ENCODE data around the gene TEDC1.

Gene TEDC1

GRCh38 chr14:105525326-105525725 lies 34.3 kb downstream of the TEDC1 start:
- no peak for DNase-seq (ENCODE audit: low read depth)

GRCh38 chr14:105525861-105526775 lies 35.1 kb downstream of the TEDC1 start, which contains the start of gene TMEM121:
TMEM121 (plus strand) TSS chr14:105526583; CDS start chr14:105528835, 2,252 bp downstream.
- DNase-seq (ENCODE audit: low read depth): peak; percentile 14

GRCh38 chr14:105526776-105527380 lies 35.8 kb downstream of the TEDC1 start:
- no peak for DNase-seq (ENCODE audit: low read depth)

DNA sequence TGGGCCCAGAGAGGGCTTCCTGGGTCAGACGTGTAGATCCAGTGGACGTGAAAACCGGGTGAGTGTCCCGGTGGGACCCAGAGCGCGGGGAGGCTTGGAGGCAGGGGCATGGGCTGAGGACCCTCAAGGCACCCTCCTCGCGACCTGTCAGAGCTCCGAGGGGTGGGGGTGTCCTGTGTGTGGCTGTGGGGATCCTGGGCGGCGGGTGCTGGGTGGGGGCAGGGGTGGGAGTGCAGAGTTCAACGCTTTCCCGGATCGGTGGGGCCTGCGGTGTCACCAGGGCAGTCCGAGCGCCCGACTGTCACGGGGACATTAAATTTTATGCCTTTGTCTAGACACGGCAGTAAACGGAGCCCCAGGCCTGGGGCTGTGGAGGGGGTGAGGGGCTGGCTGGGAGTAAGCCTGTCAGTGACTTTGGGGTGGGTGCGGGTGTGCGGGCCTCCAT lies 36.4 kb downstream of the TEDC1 start:
- no peak for DNase-seq (ENCODE audit: low read depth)

GRCh38 chr14:105527826-105528585 lies 37.0 kb downstream of the TEDC1 start:
- peak; percentile 79 for DNase-seq (ENCODE audit: low read depth)

DNA sequence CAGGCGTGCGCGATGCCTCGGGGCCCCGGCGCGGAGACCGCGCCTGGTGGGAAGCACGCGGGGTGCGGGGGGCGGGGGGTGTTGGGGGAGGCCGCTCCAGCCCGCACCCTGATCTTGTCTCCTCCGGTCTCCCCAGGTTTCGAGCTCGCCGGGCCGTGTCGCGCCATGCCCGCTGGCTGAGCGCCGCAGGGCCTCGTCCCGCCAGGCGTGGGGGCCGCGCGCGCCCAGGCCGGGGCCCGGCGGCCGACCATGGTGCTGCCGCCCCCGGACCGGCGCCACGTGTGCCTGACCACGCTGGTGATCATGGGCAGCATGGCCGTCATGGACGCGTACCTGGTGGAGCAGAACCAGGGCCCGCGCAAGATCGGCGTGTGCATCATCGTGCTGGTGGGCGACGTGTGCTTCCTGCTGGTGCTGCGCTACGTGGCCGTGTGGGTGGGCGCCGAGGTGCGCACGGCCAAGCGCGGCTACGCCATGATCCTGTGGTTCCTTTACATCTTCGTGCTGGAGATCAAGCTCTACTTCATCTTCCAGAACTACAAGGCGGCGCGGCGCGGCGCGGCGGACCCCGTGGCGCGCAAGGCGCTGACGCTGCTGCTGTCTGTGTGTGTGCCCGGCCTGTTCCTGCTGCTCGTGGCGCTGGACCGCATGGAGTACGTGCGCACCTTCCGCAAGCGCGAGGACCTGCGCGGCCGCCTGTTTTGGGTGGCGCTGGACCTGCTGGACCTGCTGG lies 37.7 kb downstream of the TEDC1 start:
- DNase-seq (ENCODE audit: low read depth): no peak

GRCh38 chr14:105529319-105529568 lies 38.2 kb downstream of the TEDC1 start:
- DNase-seq (ENCODE audit: low read depth): no peak

DNA sequence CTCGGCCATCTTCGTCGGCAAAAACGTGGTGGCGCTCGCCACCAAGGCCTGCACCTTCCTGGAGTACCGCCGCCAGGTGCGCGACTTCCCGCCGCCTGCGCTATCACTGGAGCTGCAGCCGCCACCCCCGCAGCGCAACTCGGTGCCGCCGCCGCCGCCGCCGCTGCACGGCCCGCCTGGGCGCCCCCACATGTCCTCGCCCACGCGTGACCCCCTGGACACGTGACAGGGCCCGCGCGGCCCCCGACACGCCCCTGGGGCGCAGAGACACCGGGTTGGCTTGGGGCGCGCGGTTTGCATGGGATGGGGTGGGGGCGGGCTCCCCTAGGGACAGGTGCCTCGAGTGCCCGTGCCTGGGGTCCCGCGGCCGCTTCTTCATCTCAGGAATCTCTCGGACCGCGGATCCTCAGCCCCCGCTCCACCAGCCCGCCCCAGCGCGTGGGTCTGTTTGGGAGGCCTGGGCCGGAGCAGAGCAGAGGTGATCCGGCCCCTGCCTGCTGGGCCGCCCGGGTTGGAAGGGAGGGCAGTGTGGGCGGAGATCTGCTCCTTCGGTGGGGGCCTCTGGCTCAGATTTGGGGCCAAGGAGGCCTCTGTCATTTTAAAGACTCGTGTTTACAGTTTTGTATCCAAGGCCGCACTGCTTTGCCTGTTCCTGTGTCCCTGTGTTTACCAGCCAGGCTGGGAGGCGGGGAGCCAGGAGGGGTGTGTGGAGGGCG lies 38.7 kb downstream of the TEDC1 start:
- DNase-seq (ENCODE audit: low read depth): no peak

- no peak for DNase-seq (ENCODE audit: low read depth)
Observed at GRCh38 chr14:105530285-105531087, 39.4 kb downstream of the TEDC1 start.

DNA sequence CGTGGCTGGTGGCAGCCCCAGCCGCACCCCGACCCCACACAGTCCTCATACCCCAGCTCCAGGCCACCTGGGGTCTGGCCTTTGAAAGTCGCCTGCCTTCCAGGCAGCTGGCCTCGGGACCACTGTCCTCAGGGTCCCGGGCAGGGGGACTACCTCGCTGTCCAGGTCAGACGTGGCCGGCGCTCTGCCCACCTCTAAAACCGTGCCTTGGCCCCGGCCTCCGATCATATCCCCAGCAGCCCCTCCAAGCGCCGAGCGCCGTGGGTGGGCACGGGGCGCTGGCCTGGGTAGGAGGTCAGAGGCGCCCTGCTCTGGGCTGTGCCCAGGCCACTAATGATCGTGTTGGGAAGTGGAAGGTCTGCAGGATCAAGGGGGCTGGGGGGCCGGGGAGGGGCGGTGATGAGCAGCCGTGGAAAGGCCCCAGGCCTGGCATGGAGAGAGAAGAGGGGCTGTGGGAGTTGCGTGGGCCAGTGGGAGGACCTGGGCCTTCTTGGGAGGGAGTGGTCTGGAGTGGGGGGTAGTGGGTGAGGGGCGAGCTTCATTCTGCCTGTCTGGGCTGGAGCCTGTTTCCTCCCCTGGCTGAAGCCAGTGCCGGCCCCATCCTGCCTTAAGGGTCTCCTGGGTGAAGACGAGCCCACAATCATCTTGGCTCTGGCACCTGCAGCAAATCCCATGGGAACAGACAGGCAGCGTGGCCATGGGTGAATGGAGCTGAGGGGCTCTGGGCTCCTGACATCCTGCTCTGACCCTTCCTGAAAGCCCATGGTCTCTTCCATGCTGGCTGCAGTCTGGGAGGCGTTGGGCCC lies 40.2 kb downstream of the TEDC1 start:
- DNase-seq (ENCODE audit: low read depth): no peak

DNA sequence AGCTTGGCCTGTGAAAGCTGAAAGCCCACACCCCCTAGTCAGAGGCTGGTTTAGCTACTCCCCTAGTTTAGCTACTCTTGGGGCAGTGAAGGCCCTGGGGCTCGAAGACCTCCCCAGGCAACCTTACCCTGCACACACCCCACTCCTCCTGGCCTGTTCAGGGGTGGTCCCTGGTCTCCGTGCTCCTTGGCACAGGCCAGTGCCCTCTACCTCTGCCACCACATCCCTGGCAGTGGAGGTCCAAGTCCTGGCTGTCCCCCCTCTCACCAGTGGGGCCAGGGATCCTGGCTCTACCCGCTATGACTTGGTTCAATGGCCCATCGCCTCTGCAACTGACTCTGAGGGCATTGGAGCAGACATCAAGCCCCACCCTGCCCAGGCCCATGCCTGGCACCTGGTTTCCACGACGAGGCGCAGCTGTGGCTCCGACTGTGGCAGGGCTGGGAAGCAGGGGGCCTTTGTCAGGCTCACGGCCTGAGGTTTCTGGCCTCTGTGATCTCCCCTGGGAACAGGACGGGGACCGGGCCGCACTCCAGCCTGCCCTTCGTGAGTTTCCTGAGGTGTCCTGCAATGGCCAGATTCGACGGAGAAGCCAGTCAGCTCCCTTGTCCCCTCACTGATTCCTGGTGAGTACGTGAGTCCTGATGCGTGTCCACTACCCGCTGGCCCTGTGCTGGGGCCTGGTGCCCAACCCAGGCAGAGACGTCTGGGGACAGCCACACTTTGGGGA lies 41.0 kb downstream of the TEDC1 start:
- DNase-seq (ENCODE audit: low read depth): no peak

DNA sequence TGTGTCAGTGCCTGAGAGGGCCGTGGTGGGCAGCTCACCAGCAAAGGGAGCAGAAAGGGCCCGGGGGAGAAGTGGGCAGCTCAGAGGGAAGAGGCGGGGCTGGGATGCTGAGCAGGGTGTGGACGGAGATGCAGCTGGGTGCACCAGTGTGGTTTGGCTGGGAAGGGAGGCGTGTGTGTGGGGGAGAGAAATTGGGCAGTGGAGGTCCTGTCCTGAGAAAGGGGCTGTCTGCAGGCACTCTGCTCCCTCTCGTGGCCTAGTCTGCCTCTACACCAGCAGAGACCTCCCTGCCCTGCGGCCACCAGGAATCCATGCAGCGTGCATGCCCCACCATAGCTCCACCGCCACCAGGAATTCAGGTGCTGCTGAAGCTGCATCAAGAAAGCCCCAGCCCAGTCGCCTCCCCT lies 41.7 kb downstream of the TEDC1 start:
- peak; percentile 53 for DNase-seq (ENCODE audit: low read depth)

GRCh38 chr14:105533391-105533790 lies 42.3 kb downstream of the TEDC1 start:
- DNase-seq (ENCODE audit: low read depth): no peak

DNA sequence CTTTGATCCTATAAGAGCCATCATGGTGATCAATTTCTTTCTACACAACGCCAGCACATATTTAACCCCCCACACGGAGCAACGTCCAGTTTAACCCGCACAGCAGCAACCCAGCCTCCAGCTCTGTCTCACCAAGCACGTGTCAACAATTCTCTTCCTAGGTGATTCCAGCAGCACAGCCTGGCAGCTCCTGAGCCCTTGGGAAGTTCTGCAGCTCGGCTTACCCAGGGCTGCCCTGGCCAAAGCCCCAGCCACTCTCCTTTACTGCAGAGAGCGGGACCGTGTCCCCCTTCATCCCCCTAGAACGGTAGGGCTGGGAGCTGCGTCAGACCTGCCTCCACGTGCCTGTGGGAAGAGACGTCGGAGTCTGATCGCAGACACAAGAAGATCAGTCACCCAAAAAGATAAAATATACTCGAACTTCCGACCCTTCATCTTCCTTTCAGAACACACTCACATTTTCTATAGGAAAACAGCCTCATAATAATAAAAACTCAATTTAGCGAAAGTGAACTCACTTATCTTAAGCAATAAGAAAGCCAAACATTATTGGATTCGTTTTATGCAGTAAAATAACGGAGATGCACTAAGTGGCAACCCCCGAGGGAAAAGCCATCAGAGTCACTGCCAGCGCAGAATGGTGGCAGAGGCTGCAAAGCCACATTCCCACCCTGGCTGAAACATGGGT lies 42.9 kb downstream of the TEDC1 start:
- DNase-seq (ENCODE audit: low read depth): no peak

DNA sequence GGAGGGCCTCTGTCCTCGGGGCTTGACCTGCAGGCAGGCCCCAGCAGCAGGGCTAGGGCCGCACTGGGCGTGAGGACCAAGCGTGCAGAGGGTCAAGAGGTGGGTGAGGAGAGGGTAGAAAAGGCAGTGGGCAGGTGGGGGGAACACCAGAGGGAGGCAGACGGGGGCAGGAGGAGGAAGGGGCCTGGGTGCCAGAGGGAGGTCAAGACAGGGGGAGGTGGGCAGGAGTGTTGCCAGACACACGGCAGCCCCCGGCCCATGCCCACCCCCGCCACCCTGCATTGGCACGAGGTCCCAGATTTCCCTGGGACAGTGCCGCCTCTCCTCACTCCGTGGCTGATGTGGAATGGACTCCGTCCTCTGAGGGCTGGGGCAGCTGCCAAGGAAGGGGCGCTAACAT lies 43.5 kb downstream of the TEDC1 start:
- DNase-seq (ENCODE audit: low read depth): no peak

DNA sequence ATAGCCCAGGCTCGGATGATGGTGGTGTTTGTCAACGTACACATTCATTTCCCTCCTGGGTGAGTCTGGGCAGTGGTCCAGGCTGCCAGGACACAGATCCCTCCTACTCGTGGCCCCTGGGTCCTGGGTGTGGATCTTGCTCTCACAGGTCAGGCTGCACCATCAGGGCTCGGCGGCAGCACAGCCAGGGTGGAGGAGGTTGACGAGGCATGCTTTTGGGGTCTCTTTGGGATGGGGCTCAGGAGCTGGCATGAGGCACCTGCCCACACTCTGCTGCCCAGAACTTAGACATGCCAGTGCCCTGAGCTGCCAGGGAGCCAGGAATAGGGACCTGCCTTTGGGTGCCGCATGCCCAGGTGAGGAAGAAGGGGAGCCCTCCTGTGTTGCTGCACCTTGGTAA lies 45.0 kb downstream of the TEDC1 start:
- no peak for DNase-seq (ENCODE audit: low read depth)

DNA sequence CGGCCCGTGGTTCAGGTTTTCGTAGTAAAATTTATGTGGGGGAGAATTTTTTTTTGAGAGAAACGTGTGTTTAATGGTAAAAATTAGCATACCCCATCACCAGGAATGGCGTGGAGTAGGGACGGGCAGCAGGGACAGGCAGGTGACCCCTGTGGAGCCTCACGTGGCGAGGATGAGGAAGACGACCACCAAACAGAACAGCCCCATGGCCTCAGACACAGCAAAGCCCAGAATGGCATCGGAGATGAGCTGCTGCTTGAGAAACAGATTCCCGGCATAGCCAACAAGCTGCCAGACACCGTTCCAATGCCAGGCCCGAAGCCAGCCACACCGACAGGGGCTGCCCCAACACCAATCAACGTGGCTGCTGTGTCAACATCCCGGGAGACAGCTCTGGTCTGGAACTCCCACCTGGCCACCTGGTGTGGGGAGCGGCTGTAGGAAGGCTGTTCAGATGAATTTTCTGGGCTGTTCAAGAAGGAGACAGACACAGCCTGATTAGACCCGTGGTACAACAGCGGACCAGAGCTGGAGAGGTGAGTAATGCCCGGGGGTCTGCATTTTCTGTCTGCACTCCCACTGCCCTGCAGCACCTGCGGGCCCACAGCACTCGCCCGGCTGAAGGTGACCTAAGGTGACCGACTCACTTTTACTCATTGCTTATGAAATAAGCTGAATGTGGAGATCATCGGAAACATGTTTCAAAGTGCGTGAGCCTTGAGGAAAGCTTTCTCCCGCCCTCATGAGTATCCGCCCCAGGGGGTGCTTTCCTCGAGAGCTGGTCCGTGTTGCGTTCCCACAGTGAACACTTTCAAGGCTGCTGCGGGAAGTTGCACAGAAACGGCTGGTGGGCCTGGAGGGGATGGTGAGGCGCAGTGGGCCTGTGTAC lies 45.9 kb downstream of the TEDC1 start:
- no peak for DNase-seq (ENCODE audit: low read depth)

All from ELR (cell line).